Ovary (tissue), 3 donors: ENCODE measurements around the gene HIRA.

Experiments used
- EP300 ChIP-seq: sonication (generic); formaldehyde crosslinking; IDR thresholded peaks from one replicate; pipeline ENCODE4 v1.6.1; 2017; ENCODE audit warnings: antibody characterized with exemption
- POLR2A ChIP-seq: fragments of 450-650 bp; IDR thresholded peaks from one replicate; pipeline ENCODE4 v1.6.1; 2017; ENCODE audit warnings: antibody characterized with exemption, mild to moderate bottlenecking, moderate library complexity
- TF ChIP-seq, protein P1 (sequence below), 3 donors: fragments of 450-650 bp in 2 of 3; fragments of 200-600 bp in 1 of 3; IDR thresholded peaks; one replicate each; pipeline versions ENCODE4 v1.5.1 to v1.8.0; 2016 to 2022; ENCODE audit warnings: antibody characterized with exemption in 3 of 3, mild to moderate bottlenecking in 1 of 3
- donor health status: DM: no; HTN: no; CAD: no.

DNA sequence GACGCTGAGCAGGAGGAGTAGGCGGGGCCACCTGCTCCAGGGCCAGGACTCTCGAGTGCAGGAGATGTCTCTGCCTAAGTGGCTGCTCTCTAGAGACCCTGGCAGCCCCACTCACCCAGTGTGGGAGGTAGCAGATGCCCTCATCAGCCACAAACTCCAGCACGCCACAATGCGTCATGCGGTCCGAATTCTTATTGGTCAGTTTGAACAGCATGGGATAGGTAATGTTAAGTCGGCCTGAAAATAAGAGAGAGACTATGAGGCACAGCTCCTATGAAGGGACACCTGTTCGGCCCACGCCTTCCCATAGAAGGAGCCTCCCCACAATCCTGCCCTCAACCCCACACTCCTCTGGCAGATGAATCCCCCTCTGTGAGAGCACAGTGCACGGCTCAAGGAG is 40.0 kb upstream of the HIRA start:
- TF ChIP-seq, protein P1, sequence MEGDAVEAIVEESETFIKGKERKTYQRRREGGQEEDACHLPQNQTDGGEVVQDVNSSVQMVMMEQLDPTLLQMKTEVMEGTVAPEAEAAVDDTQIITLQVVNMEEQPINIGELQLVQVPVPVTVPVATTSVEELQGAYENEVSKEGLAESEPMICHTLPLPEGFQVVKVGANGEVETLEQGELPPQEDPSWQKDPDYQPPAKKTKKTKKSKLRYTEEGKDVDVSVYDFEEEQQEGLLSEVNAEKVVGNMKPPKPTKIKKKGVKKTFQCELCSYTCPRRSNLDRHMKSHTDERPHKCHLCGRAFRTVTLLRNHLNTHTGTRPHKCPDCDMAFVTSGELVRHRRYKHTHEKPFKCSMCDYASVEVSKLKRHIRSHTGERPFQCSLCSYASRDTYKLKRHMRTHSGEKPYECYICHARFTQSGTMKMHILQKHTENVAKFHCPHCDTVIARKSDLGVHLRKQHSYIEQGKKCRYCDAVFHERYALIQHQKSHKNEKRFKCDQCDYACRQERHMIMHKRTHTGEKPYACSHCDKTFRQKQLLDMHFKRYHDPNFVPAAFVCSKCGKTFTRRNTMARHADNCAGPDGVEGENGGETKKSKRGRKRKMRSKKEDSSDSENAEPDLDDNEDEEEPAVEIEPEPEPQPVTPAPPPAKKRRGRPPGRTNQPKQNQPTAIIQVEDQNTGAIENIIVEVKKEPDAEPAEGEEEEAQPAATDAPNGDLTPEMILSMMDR (IDR thresholded peaks at IDR 0.05), result no peak
- no peak for TF ChIP-seq POLR2A
- TF ChIP-seq EP300, result no peak
